Measurements from ENCODE around the gene PAGR1.

- no peak for TF ChIP-seq CTCF (IDR thresholded peaks at IDR 0.05)
- TF ChIP-seq POLR2AphosphoS5 (IDR thresholded peaks at IDR 0.05; ENCODE audit: insufficient read depth in 1 of 2, low read depth in 1 of 2), result no peak
- TF ChIP-seq POLR2A (IDR thresholded peaks at IDR 0.05), result no peak
Measured at GRCh38 chr16:29806099-29806579, 9.8 kb upstream of the PAGR1 start, which contains the start of gene MAZ.

Measured in vagina (tissue), 2 donors.